ENCODE measurements around the gene RNASE11.
"Not testable (repeated sequence)": the region's sequence is repeated elsewhere in the genome, so short reads cannot be mapped to it uniquely, and the experiment has no call there.

RNASE11 gene

DNA sequence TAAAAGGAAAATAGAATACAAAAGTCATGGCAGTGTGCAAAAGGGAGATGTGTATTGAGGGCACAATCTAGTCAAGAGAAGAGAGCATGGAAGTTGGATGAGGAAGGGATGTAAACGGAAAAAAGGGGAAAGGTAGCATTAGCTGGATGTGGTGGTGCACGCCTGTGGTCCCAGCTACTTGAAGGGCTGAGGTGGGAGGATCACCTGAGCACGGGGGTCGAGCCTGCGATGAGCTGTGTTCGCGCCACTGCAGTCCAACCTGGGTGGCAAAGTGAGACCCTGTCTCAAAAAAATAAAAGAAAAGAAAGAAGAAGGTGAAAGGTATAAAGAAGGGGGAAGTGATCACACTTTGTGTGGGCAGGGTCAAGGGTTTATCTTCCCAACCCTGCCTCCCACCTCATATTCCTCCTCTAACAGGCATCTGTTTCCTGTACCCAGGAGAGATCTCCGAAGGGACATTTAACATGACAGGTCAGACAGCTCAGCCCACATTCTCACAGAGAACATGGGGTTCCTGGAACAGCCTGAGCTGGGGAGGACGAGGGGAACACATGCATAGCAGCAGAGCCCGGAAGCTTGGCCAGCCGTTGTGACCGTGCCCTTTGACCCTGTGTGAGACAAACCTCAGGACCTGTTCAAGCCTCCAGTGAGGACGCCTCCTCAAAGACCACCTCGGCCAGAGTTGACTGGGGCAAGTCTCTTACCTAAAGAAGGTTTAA is 8.9 kb downstream of the RNASE11 start:
- no peak overlapping the region for H3K27ac ChIP-seq (ENCODE audit: low read length)
- no peaks in the 10 kb centered on the region for H3K36me3 ChIP-seq (ENCODE audit: control insufficient read depth in 2 of 2, insufficient read depth in 2 of 2, low read length in 2 of 2)
- H3K4me1 ChIP-seq (ENCODE audit: control insufficient read depth, insufficient read depth, low read length) = no peaks in the 10 kb centered on the region
- H3K9ac ChIP-seq (ENCODE audit: low read length in 2 of 2) = no peak overlapping the region
- no peak overlapping the region for H3K4me3 ChIP-seq (ENCODE audit: low read length in 2 of 2)
- H3K9me3 ChIP-seq (ENCODE audit: control insufficient read depth in 2 of 2, low read length in 2 of 2) = no peaks in the 10 kb centered on the region
- no peaks in the 10 kb centered on the region for H3K27me3 ChIP-seq (ENCODE audit: control insufficient read depth in 1 of 2, insufficient read depth in 2 of 2, low read length in 2 of 2)

DNA sequence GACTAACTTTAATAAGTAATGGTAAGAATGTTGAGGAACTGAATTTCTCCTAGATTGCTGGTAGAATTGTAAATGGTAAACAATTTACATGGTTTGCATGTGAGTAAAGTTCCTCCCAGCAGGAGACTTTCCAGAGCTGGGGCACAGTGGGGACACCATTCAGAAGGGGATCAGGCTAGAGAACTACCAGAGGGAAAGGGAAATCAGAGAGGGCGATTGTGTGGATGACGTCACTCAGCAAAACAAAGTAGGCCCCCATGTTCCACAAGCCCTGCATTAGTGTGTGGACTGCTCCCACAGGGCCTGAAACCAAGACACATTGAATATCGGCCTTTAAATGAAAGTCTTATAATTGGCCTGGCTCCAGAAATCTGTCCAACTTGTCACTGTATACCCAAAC is 9.5 kb downstream of the RNASE11 start:
- Histone ChIP-seq H3K27me3 (ENCODE audit: control insufficient read depth in 1 of 2, insufficient read depth in 2 of 2, low read length in 2 of 2) (no peaks in the 10 kb centered on the region), H3K4me3 (ENCODE audit: low read length in 2 of 2) (no peak overlapping the region), H3K9me3 (ENCODE audit: control insufficient read depth in 2 of 2, low read length in 2 of 2) (no peaks in the 10 kb centered on the region), H3K9ac (ENCODE audit: low read length in 2 of 2) (no peak overlapping the region), H3K27ac (ENCODE audit: low read length) (no peak overlapping the region), H3K4me1 (ENCODE audit: control insufficient read depth, insufficient read depth, low read length) (no peaks in the 10 kb centered on the region), H3K36me3 (ENCODE audit: control insufficient read depth in 2 of 2, insufficient read depth in 2 of 2, low read length in 2 of 2) (no peaks in the 10 kb centered on the region)

DNA sequence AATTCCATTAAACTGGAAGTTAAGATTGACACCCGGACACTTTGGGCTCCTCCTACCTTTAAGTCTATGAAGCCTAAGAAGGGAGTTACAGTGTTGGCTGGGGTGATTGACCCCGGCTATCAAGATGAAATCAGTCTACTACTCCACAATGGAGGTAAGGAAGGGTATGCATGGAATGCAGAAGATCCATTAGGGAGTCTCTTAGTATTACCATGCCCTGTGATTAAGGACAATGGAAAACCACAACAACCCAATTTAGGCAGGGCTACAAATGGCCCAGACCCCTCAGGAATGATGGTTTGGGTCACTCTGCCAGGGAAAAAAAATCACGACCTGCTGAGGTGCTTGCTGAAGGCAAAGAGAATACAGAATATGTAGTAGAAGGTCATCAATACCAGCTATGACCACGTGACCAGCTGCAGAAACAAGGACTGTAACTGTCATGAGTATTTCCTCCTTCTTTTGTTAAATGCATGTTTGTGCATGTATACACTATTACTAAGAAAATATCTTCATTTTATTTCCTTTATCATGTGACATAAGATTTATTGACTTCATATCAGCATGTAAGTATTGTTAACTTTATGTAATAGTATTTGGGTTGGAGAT is 15.3 kb downstream of the RNASE11 start:
- not testable (repeated sequence) for H3K9ac ChIP-seq (ENCODE audit: low read length in 2 of 2); H3K27ac ChIP-seq (ENCODE audit: low read length); H3K36me3 ChIP-seq (ENCODE audit: control insufficient read depth in 2 of 2, insufficient read depth in 2 of 2, low read length in 2 of 2); H3K27me3 ChIP-seq (ENCODE audit: control insufficient read depth in 1 of 2, insufficient read depth in 2 of 2, low read length in 2 of 2); H3K4me1 ChIP-seq (ENCODE audit: control insufficient read depth, insufficient read depth, low read length); H3K4me3 ChIP-seq (ENCODE audit: low read length in 2 of 2)
- peaks cover 10 to 12% of the 10 kb centered on the region in 2 donors for H3K9me3 ChIP-seq (ENCODE audit: control insufficient read depth in 2 of 2, low read length in 2 of 2)

DNA sequence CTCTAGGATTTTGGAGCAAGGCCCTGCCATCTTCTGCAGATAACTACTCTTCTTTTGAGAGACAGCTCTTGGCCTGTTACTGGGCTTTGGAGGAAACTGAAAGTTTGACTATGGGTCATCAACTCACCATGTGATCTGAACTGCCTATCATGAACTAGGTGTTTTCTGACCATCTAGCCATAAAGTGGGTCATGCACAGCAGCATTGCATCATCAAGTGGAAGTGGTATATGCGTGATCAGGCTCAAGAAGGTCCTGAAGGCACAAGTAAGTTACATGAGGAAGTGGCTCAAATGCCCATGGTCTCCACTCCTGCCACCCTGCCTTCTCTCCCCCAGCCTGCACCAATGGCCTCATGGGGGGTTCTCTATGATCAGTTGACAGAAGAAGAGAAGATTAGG is 17.1 kb downstream of the RNASE11 start:
- H3K4me1 ChIP-seq (ENCODE audit: control insufficient read depth, insufficient read depth, low read length); H3K27me3 ChIP-seq (ENCODE audit: control insufficient read depth in 1 of 2, insufficient read depth in 2 of 2, low read length in 2 of 2); H3K27ac ChIP-seq (ENCODE audit: low read length); H3K9ac ChIP-seq (ENCODE audit: low read length in 2 of 2); H3K36me3 ChIP-seq (ENCODE audit: control insufficient read depth in 2 of 2, insufficient read depth in 2 of 2, low read length in 2 of 2); H3K4me3 ChIP-seq (ENCODE audit: low read length in 2 of 2): not testable (repeated sequence)
- H3K9me3 ChIP-seq (ENCODE audit: control insufficient read depth in 2 of 2, low read length in 2 of 2) = peaks cover 10 to 12% of the 10 kb centered on the region in 2 donors

DNA sequence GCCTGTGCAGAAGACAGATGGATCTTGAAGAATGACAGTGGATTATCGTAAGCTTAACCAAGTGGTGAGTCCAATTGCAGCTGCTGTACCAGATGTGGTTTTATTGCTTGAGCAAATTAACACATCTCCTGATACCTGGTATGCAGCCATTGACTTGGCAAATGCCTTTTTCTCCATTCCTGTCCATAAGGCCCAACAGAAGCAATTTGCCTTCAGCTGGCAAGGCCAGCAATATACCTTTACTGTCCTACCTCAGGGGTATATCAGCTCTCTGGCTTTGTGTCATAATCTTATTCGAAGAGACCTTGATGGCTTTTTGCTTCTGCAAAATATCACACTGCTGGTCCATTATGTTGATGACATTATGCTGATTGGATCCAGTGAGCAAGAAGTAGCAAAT is 17.9 kb downstream of the RNASE11 start:
- H3K36me3 ChIP-seq (ENCODE audit: control insufficient read depth in 2 of 2, insufficient read depth in 2 of 2, low read length in 2 of 2); H3K27me3 ChIP-seq (ENCODE audit: control insufficient read depth in 1 of 2, insufficient read depth in 2 of 2, low read length in 2 of 2); H3K4me3 ChIP-seq (ENCODE audit: low read length in 2 of 2); H3K4me1 ChIP-seq (ENCODE audit: control insufficient read depth, insufficient read depth, low read length); H3K9ac ChIP-seq (ENCODE audit: low read length in 2 of 2); H3K27ac ChIP-seq (ENCODE audit: low read length): not testable (repeated sequence)
- peaks cover 10 to 12% of the 10 kb centered on the region in 2 donors for H3K9me3 ChIP-seq (ENCODE audit: control insufficient read depth in 2 of 2, low read length in 2 of 2)

DNA sequence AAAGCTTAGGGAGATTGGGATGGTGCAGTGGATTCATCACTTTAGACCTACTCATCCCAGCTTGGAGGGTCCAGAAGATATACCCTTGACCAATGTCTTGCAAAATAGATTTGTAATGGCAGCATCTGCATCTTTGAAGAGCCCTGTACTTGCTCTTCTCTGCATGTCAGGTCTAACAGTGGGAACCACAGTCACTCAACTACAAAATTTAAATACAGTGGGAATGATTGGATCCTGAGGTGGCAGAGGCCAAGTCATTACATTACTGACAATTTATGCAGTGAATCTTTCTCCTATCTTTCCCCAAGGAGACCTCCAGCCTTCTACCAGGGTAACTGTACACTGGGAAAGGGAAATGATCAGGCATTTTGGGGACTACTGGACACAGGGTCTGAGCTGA is 18.7 kb downstream of the RNASE11 start:
- H3K9ac ChIP-seq (ENCODE audit: low read length in 2 of 2) = no peak overlapping the region
- no peaks in the 10 kb centered on the region for H3K27me3 ChIP-seq (ENCODE audit: control insufficient read depth in 1 of 2, insufficient read depth in 2 of 2, low read length in 2 of 2)
- no peak overlapping the region for H3K27ac ChIP-seq (ENCODE audit: low read length)
- no peaks in the 10 kb centered on the region for H3K36me3 ChIP-seq (ENCODE audit: control insufficient read depth in 2 of 2, insufficient read depth in 2 of 2, low read length in 2 of 2)
- no peak overlapping the region for H3K4me3 ChIP-seq (ENCODE audit: low read length in 2 of 2)
- H3K9me3 ChIP-seq (ENCODE audit: control insufficient read depth in 2 of 2, low read length in 2 of 2) = peaks cover 10 to 12% of the 10 kb centered on the region in 2 donors
- no peaks in the 10 kb centered on the region for H3K4me1 ChIP-seq (ENCODE audit: control insufficient read depth, insufficient read depth, low read length)

DNA sequence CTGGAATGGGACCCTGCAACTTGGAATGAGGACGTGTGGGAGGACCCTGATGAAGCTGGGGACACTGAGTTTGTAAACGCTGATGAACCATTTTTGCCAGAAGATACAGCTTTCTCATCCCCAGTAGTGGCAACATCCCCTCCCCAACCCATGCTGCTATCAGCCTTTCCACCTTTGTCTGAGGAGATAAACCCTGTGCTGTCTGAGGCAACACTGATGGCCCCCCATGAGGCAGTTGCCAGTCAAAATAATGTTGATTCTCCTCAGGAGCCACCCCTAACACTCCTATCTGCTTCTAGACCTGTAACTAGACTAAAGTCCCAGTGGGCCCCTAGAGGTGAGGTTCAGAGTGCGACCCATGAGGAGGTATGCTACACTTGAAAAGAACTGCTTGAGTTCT is 19.4 kb downstream of the RNASE11 start:
- no peak overlapping the region for H3K27ac ChIP-seq (ENCODE audit: low read length)
- H3K4me3 ChIP-seq (ENCODE audit: low read length in 2 of 2) = no peak overlapping the region
- H3K36me3 ChIP-seq (ENCODE audit: control insufficient read depth in 2 of 2, insufficient read depth in 2 of 2, low read length in 2 of 2) = no peaks in the 10 kb centered on the region
- H3K9ac ChIP-seq (ENCODE audit: low read length in 2 of 2) = no peak overlapping the region
- peaks cover 10 to 12% of the 10 kb centered on the region in 2 donors for H3K9me3 ChIP-seq (ENCODE audit: control insufficient read depth in 2 of 2, low read length in 2 of 2)
- no peaks in the 10 kb centered on the region for H3K4me1 ChIP-seq (ENCODE audit: control insufficient read depth, insufficient read depth, low read length)
- H3K27me3 ChIP-seq (ENCODE audit: control insufficient read depth in 1 of 2, insufficient read depth in 2 of 2, low read length in 2 of 2) = no peaks in the 10 kb centered on the region

DNA sequence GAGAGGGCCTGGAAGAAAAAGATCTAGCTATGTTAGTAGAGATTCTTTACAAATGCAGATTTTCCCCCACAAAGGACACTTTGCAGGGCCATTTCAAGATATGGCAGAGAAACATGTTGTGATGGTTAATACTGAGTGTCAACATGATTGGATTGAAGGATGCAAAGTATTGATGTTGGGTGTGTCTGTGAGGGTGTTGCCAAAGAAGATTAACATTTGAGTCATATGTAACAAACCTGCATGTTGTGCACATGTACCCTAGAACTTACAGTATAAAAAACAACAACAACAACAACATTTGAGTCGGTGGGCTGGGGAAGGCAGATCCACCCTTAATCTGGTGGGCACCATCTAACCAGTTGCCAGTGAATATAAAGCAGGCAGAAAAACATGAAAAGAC is 20.6 kb downstream of the RNASE11 start:
- H3K4me1 ChIP-seq (ENCODE audit: control insufficient read depth, insufficient read depth, low read length); H3K36me3 ChIP-seq (ENCODE audit: control insufficient read depth in 2 of 2, insufficient read depth in 2 of 2, low read length in 2 of 2); H3K9ac ChIP-seq (ENCODE audit: low read length in 2 of 2); H3K4me3 ChIP-seq (ENCODE audit: low read length in 2 of 2); H3K27me3 ChIP-seq (ENCODE audit: control insufficient read depth in 1 of 2, insufficient read depth in 2 of 2, low read length in 2 of 2); H3K27ac ChIP-seq (ENCODE audit: low read length): not testable (repeated sequence)
- H3K9me3 ChIP-seq (ENCODE audit: control insufficient read depth in 2 of 2, low read length in 2 of 2) = peaks cover 10 to 12% of the 10 kb centered on the region in 2 donors

DNA sequence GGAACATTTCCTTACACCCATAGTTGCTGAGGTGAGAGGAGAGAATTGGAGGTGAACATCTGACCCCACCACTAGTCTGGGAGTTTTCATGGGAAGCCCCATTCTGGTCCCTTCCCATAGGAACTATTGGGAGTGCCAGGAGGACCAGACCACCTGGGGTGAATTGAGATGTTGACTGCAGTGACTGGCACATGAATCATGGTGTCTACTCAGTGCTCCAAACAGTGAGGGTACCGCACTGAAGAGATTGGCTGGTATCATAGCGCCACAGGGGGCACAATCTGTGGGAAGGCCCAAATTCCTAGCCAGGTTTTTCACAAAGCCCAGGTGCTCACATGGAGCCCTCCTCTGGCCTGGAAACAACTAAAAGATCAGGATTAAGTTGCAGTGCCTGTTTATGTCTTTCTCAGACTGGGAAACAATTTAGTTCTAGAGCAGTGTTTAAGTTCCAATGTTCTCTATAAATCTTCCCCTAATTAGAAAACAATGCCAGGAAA is 23.3 kb downstream of the RNASE11 start:
- Histone ChIP-seq H3K4me3 (ENCODE audit: low read length in 2 of 2) (no peak overlapping the region), H3K36me3 (ENCODE audit: control insufficient read depth in 2 of 2, insufficient read depth in 2 of 2, low read length in 2 of 2) (no peaks in the 10 kb centered on the region), H3K4me1 (ENCODE audit: control insufficient read depth, insufficient read depth, low read length) (no peaks in the 10 kb centered on the region), H3K27ac (ENCODE audit: low read length) (no peak overlapping the region), H3K9ac (ENCODE audit: low read length in 2 of 2) (no peak overlapping the region), H3K9me3 (ENCODE audit: control insufficient read depth in 2 of 2, low read length in 2 of 2) (peaks cover 8 to 12% of the 10 kb centered on the region in 2 donors), H3K27me3 (ENCODE audit: control insufficient read depth in 1 of 2, insufficient read depth in 2 of 2, low read length in 2 of 2) (no peaks in the 10 kb centered on the region)

DNA sequence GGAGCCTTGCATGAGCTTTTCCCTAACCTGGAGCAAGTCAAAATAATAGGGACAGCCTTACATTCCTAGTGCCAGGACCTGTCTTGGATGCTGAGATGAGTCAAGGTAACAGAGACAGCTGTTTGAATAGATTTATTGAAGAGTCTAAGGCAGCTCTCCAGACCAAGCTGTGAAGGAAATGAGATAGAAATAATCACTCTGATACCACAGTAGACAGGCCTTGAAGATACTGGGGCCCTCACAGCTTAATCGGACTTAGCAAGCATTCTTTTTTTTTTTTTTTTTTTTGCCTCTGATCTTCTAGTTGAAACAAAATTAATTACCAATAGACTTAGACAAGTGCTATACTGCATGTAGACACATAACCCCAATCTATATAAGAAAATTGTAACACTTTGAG is 23.8 kb downstream of the RNASE11 start:
- H3K4me3 ChIP-seq (ENCODE audit: low read length in 2 of 2) = no peak overlapping the region
- H3K9me3 ChIP-seq (ENCODE audit: control insufficient read depth in 2 of 2, low read length in 2 of 2) = peaks cover 2 to 8% of the 10 kb centered on the region in 2 donors
- H3K27ac ChIP-seq (ENCODE audit: low read length) = no peak overlapping the region
- no peak overlapping the region for H3K9ac ChIP-seq (ENCODE audit: low read length in 2 of 2)
- no peaks in the 10 kb centered on the region for H3K36me3 ChIP-seq (ENCODE audit: control insufficient read depth in 2 of 2, insufficient read depth in 2 of 2, low read length in 2 of 2)
- H3K27me3 ChIP-seq (ENCODE audit: control insufficient read depth in 1 of 2, insufficient read depth in 2 of 2, low read length in 2 of 2) = no peaks in the 10 kb centered on the region
- H3K4me1 ChIP-seq (ENCODE audit: control insufficient read depth, insufficient read depth, low read length) = no peaks in the 10 kb centered on the region

DNA sequence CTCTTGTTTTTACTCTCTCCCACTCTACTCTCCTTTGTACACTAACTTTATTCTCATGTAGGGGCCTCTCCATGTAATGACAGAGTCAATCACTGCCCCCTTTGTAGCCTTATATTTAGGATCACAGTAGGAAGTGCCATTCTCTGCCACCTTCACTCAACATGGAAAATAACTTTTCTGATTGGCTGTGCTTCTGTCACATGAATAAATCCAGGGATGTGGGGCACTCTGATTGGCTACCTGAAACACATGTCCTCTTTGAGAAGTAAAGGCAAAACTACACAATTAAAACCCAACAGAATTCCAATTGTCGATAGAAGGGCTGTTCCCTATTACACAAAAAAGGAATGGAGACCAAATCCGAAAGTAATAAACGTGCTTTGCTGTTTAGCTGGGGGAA is 26.8 kb downstream of the RNASE11 start, which contains the start of gene RNASE9:
Gene RNASE9 (minus strand): TSS at position 87 of the 400 bp plus-strand sequence.
- no peaks in the 10 kb centered on the region for H3K36me3 ChIP-seq (ENCODE audit: control insufficient read depth in 2 of 2, insufficient read depth in 2 of 2, low read length in 2 of 2)
- H3K4me3 ChIP-seq (ENCODE audit: low read length in 2 of 2) = no peak within 1 kb of the TSS
- no peak within 1 kb of the TSS for H3K27ac ChIP-seq (ENCODE audit: low read length)
- no peaks in the 10 kb centered on the region for H3K9me3 ChIP-seq (ENCODE audit: control insufficient read depth in 2 of 2, low read length in 2 of 2)
- H3K27me3 ChIP-seq (ENCODE audit: control insufficient read depth in 1 of 2, insufficient read depth in 2 of 2, low read length in 2 of 2) = no peaks in the 10 kb centered on the region
- H3K9ac ChIP-seq (ENCODE audit: low read length in 2 of 2) = no peak within 1 kb of the TSS
- H3K4me1 ChIP-seq (ENCODE audit: control insufficient read depth, insufficient read depth, low read length) = no peaks in the 10 kb centered on the region

All from stomach smooth muscle (tissue), 2 donors.